GM12878 (cell line): Measurements from ENCODE around the gene DENND6B. TPM values are rescaled to one million over a fixed set of nuclear protein-coding genes. Genes with fewer than 3 reads are reported as not detected.

Source experiments
- BCLAF1 ChIP-seq: fragments of 450-650 bp; IDR thresholded peaks from 2 replicates; pipeline ENCODE4 v1.6.1; 2017; ENCODE audit warnings: antibody characterized with exemption, mild to moderate bottlenecking, moderate library complexity
- CBFB ChIP-seq: IDR thresholded peaks from 2 replicates; pipeline ENCODE4 v1.6.1; 2016; ENCODE audit warnings: antibody characterized with exemption, low read depth
- E2F4 ChIP-seq: IDR thresholded peaks from 2 replicates; pipeline ENCODE4 v1.6.1; 2012; ENCODE audit warnings: low read depth, low read length, improper control_type of control experiment
- EGR1 ChIP-seq, 2 experiments: IDR thresholded peaks; 1 replicate in 1 of 2; 2 replicates in 1 of 2; pipeline ENCODE4 v1.6.1; 2011 to 2012; ENCODE audit warnings: low read depth in 2 of 2, low read length in 2 of 2, borderline replicate concordance in 1 of 2, mild to moderate bottlenecking in 1 of 2, moderate library complexity in 1 of 2
- FOXM1 ChIP-seq: IDR thresholded peaks from 2 replicates; pipeline ENCODE4 v1.6.1; 2012; ENCODE audit warnings: low read depth, mild to moderate bottlenecking, inconsistent platforms, low read length, moderate library complexity
- IKZF1 ChIP-seq: fragments of 450-650 bp; conservative IDR thresholded peaks from 2 replicates; pipeline ENCODE4 v1.6.1; 2017; ENCODE audit warnings: antibody characterized with exemption, mild to moderate bottlenecking
- KAT2A ChIP-seq: conservative IDR thresholded peaks from 2 replicates; pipeline ENCODE4 v1.6.1; 2011; ENCODE audit warnings: low read depth, low read length; ENCODE audit not compliant: control insufficient read depth
- MYC ChIP-seq: IDR thresholded peaks from 2 replicates; pipeline ENCODE4 v1.6.1; 2011; ENCODE audit warnings: mild to moderate bottlenecking, low read length, moderate library complexity, inconsistent platforms; ENCODE audit not compliant: insufficient read depth, insufficient replicate concordance, insufficient read length, severe bottlenecking
- PML ChIP-seq: IDR thresholded peaks from 2 replicates; pipeline ENCODE4 v1.6.1; 2012; ENCODE audit warnings: low read length, inconsistent platforms
- POU2F2 ChIP-seq: IDR thresholded peaks from 3 replicates; pipeline ENCODE4 v1.6.1; 2011; ENCODE audit warnings: low read depth, mild to moderate bottlenecking, low read length, borderline replicate concordance
- TAF1 ChIP-seq: IDR thresholded peaks from 2 replicates; pipeline ENCODE4 v1.6.1; 2011; ENCODE audit warnings: mild to moderate bottlenecking, low read depth, low read length, borderline replicate concordance
- TCF3 ChIP-seq: IDR thresholded peaks from 2 replicates; pipeline ENCODE4 v1.6.1; 2012; ENCODE audit warnings: low read depth, mild to moderate bottlenecking, low read length, borderline replicate concordance; ENCODE audit not compliant: insufficient read depth
- YBX1 ChIP-seq: fragments of 450-650 bp; IDR thresholded peaks from 2 replicates; pipeline ENCODE4 v1.6.1; 2016; ENCODE audit warnings: antibody characterized with exemption
- YY1 ChIP-seq: IDR thresholded peaks from 2 replicates; pipeline ENCODE4 v1.6.1; 2011; ENCODE audit warnings: low read depth, mild to moderate bottlenecking, low read length
- ZBTB40 ChIP-seq: fragments of 450-650 bp; IDR thresholded peaks from 2 replicates; pipeline ENCODE4 v1.6.1; 2016; ENCODE audit warnings: mild to moderate bottlenecking, moderate library complexity, borderline replicate concordance
- ZNF592 ChIP-seq: fragments of 450-650 bp; IDR thresholded peaks from 2 replicates; pipeline ENCODE4 v1.6.1; 2017; ENCODE audit warnings: mild to moderate bottlenecking, moderate library complexity
- polyA plus RNA-seq, 11 experiments: library from polyadenylated mRNA; depleted of rRNA in 4 of 11; unstranded in 6 of 11; stranded (reverse) in 5 of 11; fragments of >200 nt; fragmentation: Nextera tagmentation in 4 of 11; fragmentation: Illumina TruSeq in 1 of 11; extraction: Ambion mirVana in 4 of 11; extraction: Trizol in 1 of 11; gene quantifications; 1 replicate in 1 of 11; 2 replicates in 10 of 11; pipeline versions ENCODE4 v1.2.1 to v1.2.3, GENCODE V29; 2011 to 2016; ENCODE audit warnings: inconsistent platforms in 2 of 11, missing spikeins in 2 of 11, low read depth in 1 of 11
- total RNA-seq, 4 experiments: library from RNA; depleted of rRNA in 3 of 4; stranded (reverse); fragments of >200 nt in 3 of 4; fragmentation: Illumina TruSeq in 1 of 4; extraction: Trizol in 1 of 4; gene quantifications; 2 replicates each; pipeline versions ENCODE4 v1.2.1 to v1.2.3, GENCODE V29; 2013 to 2021

The DENND6B gene
- total and polyA plus RNA-seq, 10 of the 15 experiments (the other 5 are each of a cell fraction or from before 2014, with no cell fraction given): 0.72 to 11.3 (median 6.2) TPM

- TF ChIP-seq YY1 (peak; percentile 52), BCLAF1 (no peak), E2F4 (no peak), ZNF592 (no peak), IKZF1 (peak; percentile 88), EGR1 (IDR thresholded peaks at IDR 0.05; ENCODE audit: borderline replicate concordance in 1 of 2, low read depth in 2 of 2, low read length in 2 of 2) (no peak), CBFB (no peak), PML (peak; percentile 87; the same call in 1 of the 2 replicates), YBX1 (no peak), FOXM1 (peak; percentile 51; the same call in 1 of the 2 replicates), ZBTB40 (no peak), TCF3 (peak; percentile 99), KAT2A (no peak), POU2F2 (peak; percentile 7; the same call in 1 of the 3 replicates), MYC (peak; percentile 71), TAF1 (peak; percentile 32; the same call in 1 of the 2 replicates)
These were observed 12.1 kb downstream of the DENND6B start (continued) for GRCh38 chr22:50314455-50315288.
